Mammary epithelial cell (primary cell): ENCODE measurements around the gene PDE4C.

Experiments
- CTCF ChIP-seq, 2 donors: IDR thresholded peaks in 1 of 2; conservative IDR thresholded peaks in 1 of 2; 2 replicates each; pipeline ENCODE4 v1.5.1; 2011 to 2012; ENCODE audit warnings: inconsistent platforms in 2 of 2, low read length in 2 of 2, mild to moderate bottlenecking in 2 of 2, control low read depth in 1 of 2, low read depth in 1 of 2; ENCODE audit not compliant: insufficient read depth in 1 of 2; ENCODE audit errors: extremely low read depth in 1 of 2
- EZH2 ChIP-seq: IDR thresholded peaks from 2 replicates; pipeline ENCODE4 v1.6.1; 2012; ENCODE audit warnings: low read length, inconsistent platforms, borderline replicate concordance

GRCh38 chr19:18229915-18230314, 3.7 kb upstream of the PDE4C start:
- TF ChIP-seq CTCF (conservative IDR thresholded peaks at IDR 0.05 in 1 of 2, IDR thresholded peaks at IDR 0.05 in 1 of 2; ENCODE audit: extremely low read depth in 1 of 2, insufficient read depth in 1 of 2, low read depth in 1 of 2, low read length in 2 of 2) (no peak), EZH2 (no peak)
